ENCODE results near the gene HOXB4.
"Not testable (repeated sequence)": the region's sequence is repeated elsewhere in the genome, so short reads cannot be mapped to it uniquely, and the experiment has no call there.

HOXB4 gene

GRCh38 chr17:48546924-48547807, 31.0 kb downstream of the HOXB4 start:
- DNase-seq (ENCODE audit: low read depth), result no peak

GRCh38 chr17:48546137-48546923, 31.8 kb downstream of the HOXB4 start:
- no peak for DNase-seq (ENCODE audit: low read depth)

DNA sequence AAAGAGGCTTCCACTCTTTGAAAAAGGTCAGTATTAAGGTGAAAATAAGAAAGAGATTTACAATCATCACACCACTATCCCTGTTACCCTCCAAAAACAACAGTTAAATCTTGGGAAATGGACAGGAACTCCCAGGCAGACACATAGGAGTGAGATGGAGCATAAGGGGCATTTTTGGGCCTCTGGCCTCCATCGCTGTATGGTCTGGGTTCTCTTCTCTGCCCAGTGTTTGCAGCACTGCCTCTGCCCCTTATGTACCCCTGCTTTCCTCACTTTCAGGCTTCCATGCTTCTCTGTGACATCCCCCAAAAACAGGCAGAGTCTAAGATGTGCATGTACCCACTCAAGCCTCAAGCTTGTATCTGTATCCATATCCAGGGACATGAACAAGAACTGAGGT, 32.6 kb downstream of the HOXB4 start:
- no peak for DNase-seq (ENCODE audit: low read depth)

DNA sequence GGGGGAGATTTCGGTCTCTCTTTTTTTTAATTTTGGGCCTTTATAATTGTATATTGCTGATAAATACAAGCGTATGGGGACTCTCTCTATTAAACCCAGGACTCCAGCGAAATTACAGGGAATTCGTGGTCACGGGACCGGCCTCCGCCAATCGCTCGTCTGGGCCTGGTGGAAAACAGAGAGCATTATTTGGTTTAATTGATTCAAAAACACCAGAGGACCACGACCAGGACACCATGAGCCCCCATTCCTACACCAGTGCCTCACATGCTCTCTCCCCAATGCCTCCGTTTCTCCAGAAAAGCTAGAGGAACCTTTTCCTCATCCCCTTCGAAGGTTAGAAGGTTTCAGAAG, 33.2 kb downstream of the HOXB4 start, which contains the start of gene HOXB2:
Gene HOXB2, minus strand, starts transcription at position 88 of the 354 bp plus-strand sequence. CDS start 198 bp downstream, outside the sequence.
- no peak for DNase-seq (ENCODE audit: low read depth)

DNA sequence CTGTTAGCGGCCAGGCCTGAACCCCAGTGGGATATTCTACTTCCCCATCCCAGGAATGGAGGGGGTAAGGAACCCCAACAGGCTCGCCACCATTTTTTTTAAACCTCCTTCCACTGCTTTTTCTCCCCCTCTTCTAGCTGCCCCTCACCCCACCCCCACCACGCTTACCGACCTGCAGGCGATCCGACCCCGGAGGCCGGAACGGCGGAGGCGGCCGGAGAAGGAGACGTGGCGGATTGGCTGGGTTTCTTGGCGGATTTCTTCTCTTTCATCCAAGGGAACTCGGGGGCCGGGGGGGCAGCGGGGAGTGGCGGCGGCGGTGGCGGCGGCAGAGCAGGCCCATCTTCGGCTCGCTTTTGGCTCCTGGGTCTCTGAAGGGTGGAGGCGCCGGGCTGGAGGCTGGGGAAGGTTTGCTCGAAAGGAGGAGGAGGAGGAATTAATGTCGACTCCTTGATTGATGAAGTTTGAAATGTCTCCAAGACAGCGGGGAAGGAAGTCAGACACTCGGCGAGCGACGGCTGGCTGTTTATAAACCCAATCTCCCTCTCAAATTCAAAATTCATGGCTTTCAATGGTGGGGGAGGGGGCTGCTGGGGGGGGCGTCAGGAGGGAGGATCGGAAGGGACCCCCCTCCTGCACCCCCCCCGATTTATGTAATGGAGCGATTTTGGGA, 33.7 kb downstream of the HOXB4 start:
- DNase-seq (ENCODE audit: low read depth), result peak; percentile 23

GRCh38 chr17:48543854-48544348, 34.2 kb downstream of the HOXB4 start:
- peak; percentile 35 for DNase-seq (ENCODE audit: low read depth)

- DNase-seq (ENCODE audit: low read depth), result peak; percentile 61
These were observed 34.9 kb downstream of the HOXB4 start for GRCh38 chr17:48543107-48543853.

GRCh38 chr17:48542698-48543106, 35.4 kb downstream of the HOXB4 start:
- no peak for DNase-seq (ENCODE audit: low read depth)

GRCh38 chr17:48542114-48542656, 36.0 kb downstream of the HOXB4 start:
- no peak for DNase-seq (ENCODE audit: low read depth)

GRCh38 chr17:48541577-48542113, 36.5 kb downstream of the HOXB4 start:
- peak; percentile 35 for DNase-seq (ENCODE audit: low read depth)

DNA sequence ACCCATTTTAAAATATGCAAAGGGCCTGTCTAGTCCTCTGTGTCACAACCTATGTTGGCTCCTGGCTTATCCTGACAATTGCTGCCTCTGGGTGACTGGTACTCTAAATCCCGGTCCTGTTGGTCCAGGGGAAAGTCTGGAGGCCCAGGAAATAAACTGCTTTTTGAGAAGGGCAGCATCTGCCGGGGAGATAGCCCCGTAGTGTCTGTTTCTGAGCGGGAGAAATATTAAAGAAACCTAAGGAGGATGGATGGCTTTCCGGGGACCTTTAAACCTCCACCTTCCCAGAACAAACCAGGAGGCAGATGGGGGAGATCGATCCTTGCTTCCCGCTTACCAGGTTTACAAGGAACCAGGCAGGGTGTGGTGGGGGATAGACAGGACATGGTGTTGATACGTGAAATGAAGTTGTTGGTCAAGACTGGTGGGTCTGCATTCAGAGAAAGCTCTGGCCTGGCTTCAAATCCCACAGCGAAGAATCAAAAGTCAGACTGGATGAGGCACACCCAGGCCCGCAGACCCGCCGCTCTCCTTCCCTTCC, 37.0 kb downstream of the HOXB4 start:
- DNase-seq (ENCODE audit: low read depth), result no peak

DNA sequence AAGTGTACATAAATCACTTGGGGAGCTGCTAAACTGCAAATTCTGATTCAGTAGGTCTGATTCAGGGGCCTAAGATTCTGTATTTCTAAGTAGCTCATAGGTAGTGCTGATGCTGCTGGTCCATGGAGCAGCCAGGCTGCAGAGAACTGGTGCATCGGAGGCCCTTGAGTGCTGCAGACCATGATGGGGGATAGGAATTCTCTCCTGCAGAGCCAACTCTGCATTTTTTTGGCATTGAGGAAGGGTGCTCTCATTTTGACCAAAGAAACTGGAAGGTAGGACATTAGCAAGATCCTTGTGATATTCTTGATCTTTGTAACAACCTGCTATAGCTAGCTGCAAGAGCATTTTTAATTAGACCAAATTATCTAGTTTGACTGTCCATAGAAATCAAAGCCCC, 37.9 kb downstream of the HOXB4 start:
- DNase-seq (ENCODE audit: low read depth), result no peak

GRCh38 chr17:48539177-48539576, 39.0 kb downstream of the HOXB4 start:
- DNase-seq (ENCODE audit: low read depth), result no peak

- no peak for DNase-seq (ENCODE audit: low read depth)
These were observed 40.8 kb downstream of the HOXB4 start for GRCh38 chr17:48537316-48537715.

- DNase-seq (ENCODE audit: low read depth), result not testable (repeated sequence)
These were observed 42.2 kb downstream of the HOXB4 start for GRCh38 chr17:48535793-48536559.

DNA sequence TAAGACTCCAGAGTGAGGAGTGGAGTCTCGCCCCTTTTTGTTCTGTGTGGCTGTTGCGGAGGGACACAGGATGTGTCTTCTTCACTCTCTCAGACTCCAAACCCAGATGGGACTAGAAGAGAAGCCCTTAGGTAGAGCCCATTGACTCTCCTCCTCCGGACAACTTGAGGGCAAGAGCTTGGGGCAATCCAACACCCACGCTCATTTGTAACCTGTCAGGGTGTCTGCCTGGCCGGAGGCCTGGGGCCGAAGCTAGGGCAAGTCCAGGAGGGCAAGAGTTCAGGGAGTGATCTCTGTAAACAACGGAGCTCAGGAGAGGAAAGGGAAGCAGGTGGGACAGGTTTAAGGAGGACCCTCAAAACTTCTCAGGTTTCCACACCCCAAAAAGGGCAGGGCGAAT, 45.9 kb downstream of the HOXB4 start:
- DNase-seq (ENCODE audit: low read depth), result no peak

GRCh38 chr17:48530887-48531272, 47.3 kb downstream of the HOXB4 start, which contains the start of gene HOXB1:
HOXB1 (minus strand) TSS chr17:48531011; CDS start chr17:48530904, 107 bp downstream.
- DNase-seq (ENCODE audit: low read depth), result no peak

DNA sequence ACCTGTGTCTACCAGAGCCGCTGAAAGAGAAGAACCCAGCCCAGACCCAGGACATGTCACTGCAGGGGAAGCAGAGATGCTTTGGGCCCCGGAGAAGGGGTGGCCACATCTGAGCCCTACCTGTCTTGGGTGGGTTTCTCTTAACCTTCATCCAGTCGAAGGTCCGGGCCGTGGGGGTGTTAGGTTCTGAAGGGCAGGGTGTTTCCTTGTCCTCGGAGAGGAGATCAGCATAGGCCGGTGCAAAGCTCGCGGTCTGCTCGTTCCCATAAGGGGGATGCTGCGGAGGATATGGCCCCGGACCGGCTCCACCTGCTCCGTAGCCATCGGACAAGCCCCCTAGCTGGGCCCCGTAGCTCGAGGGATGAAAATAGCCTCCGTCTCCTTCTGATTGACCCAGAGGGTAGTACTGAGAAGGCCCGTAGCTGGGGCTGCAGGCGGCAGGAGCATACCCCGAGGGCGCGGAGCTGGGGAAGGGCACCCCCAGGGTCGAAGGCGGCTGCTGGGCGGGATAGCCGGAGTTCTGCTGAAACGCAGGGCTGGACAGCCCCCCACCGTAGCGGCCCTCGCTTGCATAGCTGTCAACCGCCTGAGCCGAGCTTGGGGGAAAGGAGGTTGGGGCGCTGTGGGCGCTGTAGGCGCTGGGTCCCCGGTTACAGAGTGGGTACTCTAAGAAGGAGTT, 47.8 kb downstream of the HOXB4 start:
- DNase-seq (ENCODE audit: low read depth), result no peak

DNA sequence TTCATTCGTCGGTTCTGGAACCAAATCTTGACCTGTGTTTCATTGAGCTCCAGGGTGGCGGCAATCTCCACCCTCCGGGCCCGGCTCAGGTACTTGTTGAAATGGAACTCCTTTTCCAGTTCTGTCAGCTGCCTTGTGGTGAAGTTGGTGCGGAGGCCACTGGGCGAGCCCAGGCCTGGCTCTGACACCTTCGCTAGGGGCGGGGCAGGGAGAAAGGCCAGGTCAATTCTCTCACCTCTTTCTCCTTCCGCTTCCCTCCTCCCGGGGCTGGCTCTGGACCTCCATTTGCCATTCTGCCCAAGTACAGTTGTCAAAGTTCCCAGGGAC, 48.5 kb downstream of the HOXB4 start:
- DNase-seq (ENCODE audit: low read depth), result no peak

All from activated T-cell treated with anti-CD3 and anti-CD28 coated beads for 48 hours (primary cell).